GM12878 (cell line): Measurements from ENCODE around the gene HOXC9. TPM values are rescaled to one million over a fixed set of nuclear protein-coding genes. Genes with fewer than 3 reads are reported as not detected.

Experiments used
- ATAC-seq: fragments of 200-7000 bp; cut with Tn5 transposase; 3 replicates; pipeline ENCODE4 v1.9.1; 2020; ENCODE audit warnings: mild to moderate bottlenecking, moderate library complexity
- BruUV-seq: library from RNA; stranded (reverse); fragments of 400-500 nt; replicated peaks from 2 replicates; lab custom pipeline; 2021; lab: Mats Ljungman, UMichigan
- CTCF ChIA-PET: fragments of 300-600 bp; sonication (Branson Sonifier 250); formaldehyde crosslinking; extraction: SDS; loops from one replicate; lab custom pipeline; 2021; ENCODE audit warnings: inconsistent platforms; lab: Yijun Ruan, JAX
- POLR2A ChIA-PET: fragments of 350-600 bp; formaldehyde crosslinking; extraction: SDS; loops from one replicate; lab custom pipeline; 2021; ENCODE audit warnings: inconsistent platforms; lab: Charles Lee
- RAD21 ChIA-PET: fragments of 300-600 bp; sonication (Branson Sonifier 250); formaldehyde crosslinking; loops from one replicate; lab custom pipeline; 2023; ENCODE audit warnings: antibody characterized with exemption; ENCODE audit not compliant: unreplicated experiment; lab: Charles Lee
- SMC1A ChIA-PET: fragments of 300-600 bp; sonication (Branson Sonifier 250); formaldehyde crosslinking; loops from one replicate; lab custom pipeline; 2023; ENCODE audit not compliant: unreplicated experiment, uncharacterized antibody; lab: Charles Lee
- DNase-seq: peaks from one replicate; pipeline ENCODE4 v3.0.0-alpha.2; 2011; ENCODE audit warnings: low read depth, low spot score
- FAIRE-seq: peaks from 3 replicates; lab custom pipeline; 2011; peaks lifted over from hg19 to GRCh38; lab: Jason Lieb, UNC
- H2AFZ ChIP-seq: 2 replicates; pipeline ENCODE4 v1.6.0; 2011; ENCODE audit warnings: low read depth, low read length, control low read depth; ENCODE audit not compliant: control insufficient read depth
- H3K27ac ChIP-seq: 2 replicates; pipeline ENCODE4 v1.5.1; 2011; ENCODE audit warnings: control low read depth; ENCODE audit not compliant: control insufficient read depth, insufficient read depth
- H3K27me3 ChIP-seq, 2 experiments: replicated peaks in 1 of 2; 2 replicates each; pipeline versions ENCODE4 v1.6.0 to v1.6.1; 2011; ENCODE audit warnings: low read length in 1 of 2; ENCODE audit not compliant: control insufficient read depth in 2 of 2, insufficient read depth in 2 of 2
- H3K36me3 ChIP-seq, 2 experiments: 2 replicates each; pipeline ENCODE4 v1.5.1; 2011; ENCODE audit warnings: low read length in 1 of 2; ENCODE audit not compliant: control insufficient read depth in 2 of 2, insufficient read depth in 2 of 2
- H3K4me1 ChIP-seq: 2 replicates; pipeline ENCODE4 v1.6.1; 2011; ENCODE audit warnings: mild to moderate bottlenecking, low read length, moderate library complexity, mixed read lengths; ENCODE audit not compliant: control insufficient read depth, insufficient read depth
- H3K4me2 ChIP-seq: 2 replicates; pipeline ENCODE4 v1.6.0; 2011; ENCODE audit warnings: control low read depth; ENCODE audit not compliant: control insufficient read depth, insufficient read depth
- H3K4me3 ChIP-seq: fragments of 200-600 bp; sonication (generic); 2 replicates; pipeline ENCODE4 v1.5.1; 2016
- H3K79me2 ChIP-seq: 2 replicates; pipeline ENCODE4 v1.6.0; 2011; ENCODE audit warnings: low read length; ENCODE audit not compliant: control insufficient read depth, insufficient read depth
- H3K9ac ChIP-seq: 2 replicates; pipeline ENCODE4 v1.8.0; 2011; ENCODE audit warnings: low read length, control low read depth, mixed read lengths; ENCODE audit not compliant: control insufficient read depth, insufficient read depth
- H3K9me3 ChIP-seq: replicated peaks from 3 replicates; pipeline ENCODE4 v1.5.1; 2011; ENCODE audit warnings: mild to moderate bottlenecking, low read length; ENCODE audit not compliant: control insufficient read depth, insufficient read depth
- H4K20me1 ChIP-seq: 2 replicates; pipeline ENCODE4 v1.6.0; 2011; ENCODE audit not compliant: control insufficient read depth, insufficient read depth
- ATF3 ChIP-seq: IDR thresholded peaks from 2 replicates; pipeline ENCODE4 v1.6.1; 2011; ENCODE audit warnings: low read depth, mild to moderate bottlenecking, low read length, moderate library complexity, borderline replicate concordance; ENCODE audit errors: extremely low read depth
- BACH1 ChIP-seq: fragments of 450-650 bp; IDR thresholded peaks from 2 replicates; pipeline ENCODE4 v1.6.1; 2017; ENCODE audit warnings: mild to moderate bottlenecking, borderline replicate concordance
- ELK1 ChIP-seq: IDR thresholded peaks from 2 replicates; pipeline ENCODE4 v1.6.1; 2012; ENCODE audit warnings: low read depth, low read length, improper control_type of control experiment
- FOS ChIP-seq: IDR thresholded peaks from 3 replicates; pipeline ENCODE4 v1.6.1; 2011; ENCODE audit warnings: borderline replicate concordance; ENCODE audit not compliant: insufficient read length; ENCODE audit errors: extremely low read depth
- IRF5 ChIP-seq: fragments of 450-650 bp; IDR thresholded peaks from 2 replicates; pipeline ENCODE4 v1.6.1; 2017; ENCODE audit warnings: borderline replicate concordance
- MEF2A ChIP-seq: IDR thresholded peaks from 2 replicates; pipeline ENCODE4 v1.6.1; 2011; ENCODE audit warnings: low read depth, mild to moderate bottlenecking, low read length, moderate library complexity; ENCODE audit not compliant: insufficient read depth
- SMARCA5 ChIP-seq: fragments of 450-650 bp; IDR thresholded peaks from 2 replicates; pipeline ENCODE4 v1.6.1; 2017; ENCODE audit warnings: mild to moderate bottlenecking
- STAT3 ChIP-seq: IDR thresholded peaks from 2 replicates; pipeline ENCODE4 v1.6.1; 2011; ENCODE audit warnings: low read depth, low read length, improper control_type of control experiment
- ZNF622 ChIP-seq: fragments of 450-650 bp; IDR thresholded peaks from 2 replicates; pipeline ENCODE4 v1.6.1; 2017; ENCODE audit warnings: mild to moderate bottlenecking, inconsistent platforms
- WGBS: methylation state at CpG from one replicate; pipeline ENCODE4 v1.1.6; 2016; ENCODE audit warnings: low lambda C conversion rate; ENCODE audit not compliant: insufficient replicate concordance, insufficient coverage; ENCODE audit errors: missing lambda C conversion rate; 5-methylcytosine and 5-hydroxymethylcytosine counted together
- in situ Hi-C: fragments of 300-500 bp; cut with MboI; formaldehyde crosslinking; loops from 9 replicates; pipeline ENCODE4 v1.14.3; 2018; ENCODE audit warnings: mixed read lengths
- intact Hi-C: fragments of 100-400 bp; cut with micrococcal nuclease; formaldehyde crosslinking; loops from one replicate; pipeline ENCODE4 v1.14.2; 2022; ENCODE audit not compliant: unreplicated experiment
- polyA plus RNA-seq, 11 experiments: library from polyadenylated mRNA; depleted of rRNA in 4 of 11; unstranded in 6 of 11; stranded (reverse) in 5 of 11; fragments of >200 nt; fragmentation: Nextera tagmentation in 4 of 11; fragmentation: Illumina TruSeq in 1 of 11; extraction: Ambion mirVana in 4 of 11; extraction: Trizol in 1 of 11; gene quantifications; 1 replicate in 1 of 11; 2 replicates in 10 of 11; pipeline versions ENCODE4 v1.2.1 to v1.2.3, GENCODE V29; 2011 to 2016; ENCODE audit warnings: inconsistent platforms in 2 of 11, missing spikeins in 2 of 11, low read depth in 1 of 11
- total RNA-seq, 4 experiments: library from RNA; depleted of rRNA in 3 of 4; stranded (reverse); fragments of >200 nt in 3 of 4; fragmentation: Illumina TruSeq in 1 of 4; extraction: Trizol in 1 of 4; gene quantifications; 2 replicates each; pipeline versions ENCODE4 v1.2.1 to v1.2.3, GENCODE V29; 2013 to 2021

HOXC9 gene
- total and polyA plus RNA-seq, 10 of the 15 experiments (the other 5 are each of a cell fraction or from before 2014, with no cell fraction given): not detected

- TF ChIP-seq ATF3: no peak
- no peak for TF ChIP-seq STAT3
- TF ChIP-seq FOS: no peak
- no peak for TF ChIP-seq ZNF622
- no peak for TF ChIP-seq SMARCA5
- no peak for TF ChIP-seq MEF2A
Observed at GRCh38 chr12:53993162-53994008, 6.6 kb upstream of the HOXC9 start (continued).

- Histone ChIP-seq H3K27ac (no peak overlapping the region), H4K20me1 (no peaks in the 10 kb centered on the region), H3K9ac (no peak overlapping the region), H3K4me2 (no peak overlapping the region), H3K4me3 (no peak overlapping the region), H3K36me3 (no peaks in the 10 kb centered on the region), H2AFZ (no peak overlapping the region), H3K79me2 (no peaks in the 10 kb centered on the region), H3K9me3 (no peaks in the 10 kb centered on the region), H3K4me1 (peaks cover 14% of the 10 kb centered on the region), H3K27me3 (peaks cover 29 to 55% of the 10 kb centered on the region in 2 experiments)
- SMC1A ChIA-PET: no interaction called here
- in situ Hi-C loops (no loop called here), intact Hi-C loops (no loop called here)
- no TSS peak for BruUV-seq
- POLR2A ChIA-PET: no interaction called here
- TF ChIP-seq ELK1 (no peak), IRF5 (no peak), BACH1 (no peak)
- CTCF ChIA-PET: interaction anchor here (1.5 kb wide), 1 partner anchor 12 kb away, joined by 3 read pairs; no protein-coding TSS in a partner anchor
- 11% methylated on average over 18 of the region's 19 CpGs for WGBS
- RAD21 ChIA-PET: no interaction called here
- DNase-seq (no peak), FAIRE-seq (no peak), ATAC-seq (no peak)
Observed at GRCh38 chr12:53994009-53994263, 6.0 kb upstream of the HOXC9 start.
